GM18499 (cell line): ENCODE results near the gene ASTL.
"Not testable (repeated sequence)": the region's sequence is repeated elsewhere in the genome, so short reads cannot be mapped to it uniquely, and the experiment has no call there.

Source experiments
- ATAC-seq: cut with Tn5 transposase; IDR thresholded peaks from one replicate; pipeline ENCODE4 v1.9.1; 2021; ENCODE audit warnings: moderate number of reproducible peaks; ENCODE audit not compliant: insufficient read depth, unreplicated experiment

Gene ASTL

GRCh38 chr2:96146881-96147592, 8.7 kb upstream of the ASTL start:
- ATAC-seq, result no peak

- no peak for ATAC-seq
These were observed 8.0 kb upstream of the ASTL start for GRCh38 chr2:96146153-96146880.

GRCh38 chr2:96145848-96146152, 7.5 kb upstream of the ASTL start:
- ATAC-seq, result no peak

- ATAC-seq, result no peak
These were observed 6.9 kb upstream of the ASTL start, which contains the start of gene DUSP2 for GRCh38 chr2:96145036-96145847. Gene DUSP2, minus strand, starts transcription at chr2:96145440. Its CDS starts 86 bp downstream, at chr2:96145354.

GRCh38 chr2:96144481-96145035, 6.3 kb upstream of the ASTL start:
- ATAC-seq, result no peak

- ATAC-seq, result no peak
These were observed 5.7 kb upstream of the ASTL start for GRCh38 chr2:96143848-96144480.

- ATAC-seq, result no peak
These were observed 5.0 kb upstream of the ASTL start for GRCh38 chr2:96143231-96143847.

GRCh38 chr2:96142217-96143113, 4.2 kb upstream of the ASTL start:
- ATAC-seq, result no peak

GRCh38 chr2:96141624-96141967, 3.3 kb upstream of the ASTL start:
- ATAC-seq, result not testable (repeated sequence)

GRCh38 chr2:96140941-96141623, 2.8 kb upstream of the ASTL start:
- ATAC-seq, result no peak

GRCh38 chr2:96139181-96139758, 968 bp upstream of the ASTL start:
- ATAC-seq, result no peak

GRCh38 chr2:96137321-96138178, 752 bp downstream of the ASTL start:
- no peak for ATAC-seq

- ATAC-seq, result no peak
These were observed 2.1 kb downstream of the ASTL start for GRCh38 chr2:96136129-96136720.

GRCh38 chr2:96135621-96136020, 2.7 kb downstream of the ASTL start:
- ATAC-seq, result no peak

- ATAC-seq, result no peak
These were observed 3.1 kb downstream of the ASTL start for GRCh38 chr2:96135171-96135570.

GRCh38 chr2:96134421-96134820, 3.9 kb downstream of the ASTL start:
- no peak for ATAC-seq
